HG03442 (cell line): ENCODE data around the gene RGS6.

Experiments
- ATAC-seq: cut with Tn5 transposase; IDR thresholded peaks from one replicate; pipeline ENCODE4 v1.9.1; 2021; ENCODE audit warnings: mild to moderate bottlenecking, moderate library complexity; ENCODE audit not compliant: unreplicated experiment

The RGS6 gene

GRCh38 chr14:72154645-72155378 lies 222.6 kb downstream of the RGS6 start:
- no peak for ATAC-seq

- ATAC-seq, result no peak
These were observed 223.3 kb downstream of the RGS6 start for GRCh38 chr14:72155379-72155993.

GRCh38 chr14:72164420-72165228 lies 232.4 kb downstream of the RGS6 start:
- ATAC-seq, result no peak

- no peak for ATAC-seq
These were observed 233.0 kb downstream of the RGS6 start for GRCh38 chr14:72165229-72165698.

- no peak for ATAC-seq
These were observed 237.3 kb downstream of the RGS6 start for GRCh38 chr14:72169521-72169920.

GRCh38 chr14:72172049-72172448 lies 239.8 kb downstream of the RGS6 start:
- no peak for ATAC-seq

- no peak for ATAC-seq
These were observed 240.4 kb downstream of the RGS6 start for GRCh38 chr14:72172597-72172996.

- no peak for ATAC-seq
These were observed 240.9 kb downstream of the RGS6 start for GRCh38 chr14:72173038-72173720.

GRCh38 chr14:72177251-72177650 lies 245.0 kb downstream of the RGS6 start:
- ATAC-seq, result no peak

GRCh38 chr14:72178517-72178916 lies 246.3 kb downstream of the RGS6 start:
- no peak for ATAC-seq

GRCh38 chr14:72182708-72183432 lies 250.6 kb downstream of the RGS6 start:
- no peak for ATAC-seq

- ATAC-seq, result no peak
These were observed 251.4 kb downstream of the RGS6 start for GRCh38 chr14:72183631-72184030.

GRCh38 chr14:72186523-72186922 lies 254.3 kb downstream of the RGS6 start:
- no peak for ATAC-seq

- no peak for ATAC-seq
These were observed 264.2 kb downstream of the RGS6 start for GRCh38 chr14:72196237-72197015.

- ATAC-seq, result no peak
These were observed 269.4 kb downstream of the RGS6 start for GRCh38 chr14:72201645-72202044.

- no peak for ATAC-seq
These were observed 281.2 kb downstream of the RGS6 start for GRCh38 chr14:72213424-72213823.

GRCh38 chr14:72215080-72215479 lies 282.9 kb downstream of the RGS6 start:
- no peak for ATAC-seq

GRCh38 chr14:72217135-72217534 lies 284.9 kb downstream of the RGS6 start:
- ATAC-seq, result no peak

GRCh38 chr14:72222046-72222445 lies 289.8 kb downstream of the RGS6 start:
- no peak for ATAC-seq

- ATAC-seq, result no peak
These were observed 304.4 kb downstream of the RGS6 start for GRCh38 chr14:72236629-72237028.
